GM21737 (cell line): ENCODE results near the gene STX8.

Source experiments
- ATAC-seq: cut with Tn5 transposase; IDR thresholded peaks from one replicate; pipeline ENCODE4 v1.9.1; 2021; ENCODE audit warnings: mild to moderate bottlenecking, moderate library complexity; ENCODE audit not compliant: unreplicated experiment

Gene STX8

DNA sequence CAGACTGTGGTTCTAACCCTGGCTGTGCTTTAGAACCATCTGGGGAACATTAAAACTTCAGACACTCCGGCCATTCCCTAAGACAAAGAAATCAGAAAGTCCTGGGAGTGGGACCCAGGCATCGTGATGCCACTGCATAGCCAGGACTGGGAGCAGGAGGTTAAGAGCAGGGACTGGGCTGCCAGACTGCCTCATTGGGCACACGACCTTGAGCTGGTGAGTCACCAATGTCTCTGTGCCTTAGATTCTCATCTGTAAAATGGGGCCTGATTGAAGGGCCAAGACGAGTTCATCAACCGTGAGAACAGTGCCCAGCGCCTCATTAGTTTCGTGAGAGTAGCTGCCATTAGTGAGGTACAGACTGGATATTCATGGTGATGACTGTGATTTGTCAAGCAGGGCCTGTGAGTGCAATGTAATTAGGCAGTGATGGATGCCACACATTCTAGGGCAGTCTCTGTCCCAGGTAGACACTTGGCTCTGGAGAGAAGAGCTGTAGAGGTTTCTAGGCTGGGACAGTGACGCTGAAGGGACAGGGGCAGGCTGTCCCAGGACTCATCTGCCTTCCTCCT is 357.5 kb downstream of the STX8 start:
- no peak for ATAC-seq

DNA sequence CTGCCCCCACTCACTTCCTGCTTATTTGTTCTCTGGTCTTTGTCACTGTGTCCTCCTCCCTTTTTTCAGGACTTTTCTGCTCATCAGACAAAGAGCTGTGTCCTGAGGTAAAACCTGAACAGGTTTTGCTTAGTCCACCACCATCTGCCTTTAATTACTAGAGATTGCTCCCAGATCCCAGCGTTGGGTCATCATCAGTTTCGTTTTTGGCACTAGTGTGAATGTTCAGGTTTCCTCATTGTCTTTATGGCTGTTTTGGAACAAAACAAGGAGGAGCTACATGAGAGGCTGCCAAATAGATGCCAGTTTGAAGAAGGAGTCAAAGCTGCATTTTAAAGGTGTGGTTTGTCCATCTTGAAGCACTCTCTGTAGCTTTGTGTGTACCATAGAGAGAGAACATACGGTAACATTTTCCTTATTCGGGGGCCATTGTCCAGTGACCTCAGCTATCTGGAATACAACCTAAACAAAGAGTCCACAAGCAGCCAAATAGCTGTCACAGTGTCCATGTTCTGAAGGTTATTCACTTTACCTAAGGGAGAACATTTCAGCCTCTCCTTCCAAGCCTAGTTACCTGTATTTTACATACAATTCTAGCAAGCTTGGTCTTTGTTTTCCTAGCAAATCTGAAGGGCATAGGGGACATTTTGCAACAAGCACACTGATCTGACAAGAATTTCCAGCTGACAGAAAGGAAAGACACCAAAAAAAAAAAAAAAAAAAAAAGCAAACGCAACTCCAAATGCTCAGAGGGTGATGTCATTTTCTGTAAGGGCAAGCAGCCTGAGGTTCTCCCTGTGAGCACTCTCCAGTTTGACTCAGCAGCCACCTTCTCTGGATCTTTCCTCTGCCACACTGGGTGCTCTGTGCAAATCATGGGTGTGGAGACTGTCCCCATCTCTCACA is 358.2 kb downstream of the STX8 start:
- no peak for ATAC-seq

DNA sequence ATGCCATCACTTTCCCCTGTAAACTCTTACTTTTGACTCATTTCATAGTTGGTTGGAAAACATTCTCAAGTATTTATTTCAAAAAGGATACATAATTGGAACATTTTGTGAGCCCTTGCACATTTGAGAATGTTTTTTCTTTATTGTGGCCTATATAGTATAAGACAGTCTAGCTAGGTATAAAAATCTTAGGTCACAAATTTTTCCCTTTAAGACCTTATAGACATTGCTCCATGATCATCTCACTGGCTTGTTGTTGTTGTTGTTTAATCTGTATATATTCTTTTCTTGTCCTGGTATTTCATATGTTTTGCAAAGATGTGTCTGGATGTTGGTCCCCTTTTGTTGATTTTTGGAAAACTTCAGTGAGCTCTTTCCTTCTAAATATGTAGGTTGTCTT is 360.2 kb downstream of the STX8 start:
- no peak for ATAC-seq

DNA sequence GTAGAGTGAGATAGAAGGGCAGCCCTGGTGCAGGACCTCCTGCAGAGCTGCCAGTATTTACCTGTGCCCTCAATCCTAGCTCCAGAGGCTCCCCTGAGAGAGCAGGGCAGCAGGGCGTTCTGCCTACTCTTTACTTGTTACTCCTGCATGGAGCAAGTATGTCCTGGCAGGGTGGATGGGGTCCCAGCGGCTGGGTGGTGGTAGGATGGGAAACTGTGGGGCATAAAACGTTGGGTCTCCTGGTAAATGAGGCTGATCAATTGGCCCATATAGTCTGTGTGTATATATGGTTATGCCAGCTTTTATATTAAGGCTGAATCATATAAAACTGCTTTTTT is 362.3 kb downstream of the STX8 start:
- no peak for ATAC-seq

DNA sequence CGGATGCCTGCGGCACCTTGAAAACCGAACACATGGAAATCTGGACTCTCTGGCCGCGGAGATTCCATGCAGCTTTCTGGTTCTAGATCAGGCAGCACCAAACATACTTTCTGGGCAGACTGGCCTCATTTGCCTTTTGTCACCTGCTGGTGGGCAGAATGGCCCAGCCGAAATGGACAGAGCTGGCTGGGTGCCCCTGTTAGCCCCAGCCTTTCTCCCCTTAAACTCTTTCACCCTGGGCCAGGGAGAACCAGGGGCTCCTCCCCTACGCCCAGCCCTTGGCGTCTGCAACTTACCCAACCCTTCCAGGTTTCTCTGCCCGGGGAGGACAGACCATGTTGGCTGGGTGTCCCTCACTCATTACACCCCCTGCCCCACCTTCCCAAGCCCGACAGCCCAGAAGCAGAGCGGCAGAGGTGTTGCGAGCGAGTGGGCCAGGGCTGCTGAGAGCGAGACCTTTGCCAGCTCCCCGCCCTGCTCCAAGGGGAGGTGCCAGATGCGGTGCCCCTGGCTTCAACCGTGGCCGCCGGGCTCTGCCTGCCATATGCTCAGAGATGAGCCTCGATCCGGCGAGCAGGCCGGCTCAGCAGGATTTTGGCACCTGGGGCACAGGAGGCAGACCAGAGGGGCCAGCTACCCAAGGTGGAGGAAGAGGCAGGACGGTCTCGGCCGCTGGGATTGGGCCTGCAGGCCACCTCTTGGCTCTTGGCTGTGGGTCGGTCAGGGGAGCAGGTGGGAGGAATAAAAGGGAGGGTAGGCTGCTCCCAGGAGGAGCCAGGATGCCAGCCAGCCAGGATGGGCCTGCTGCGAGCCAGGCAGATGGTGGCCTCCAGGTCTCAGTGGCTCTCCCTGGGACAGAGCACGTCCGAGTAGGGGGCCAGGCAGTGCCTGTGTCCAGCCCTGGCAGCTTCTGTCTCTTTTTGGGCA is 363.0 kb downstream of the STX8 start:
- no peak for ATAC-seq

DNA sequence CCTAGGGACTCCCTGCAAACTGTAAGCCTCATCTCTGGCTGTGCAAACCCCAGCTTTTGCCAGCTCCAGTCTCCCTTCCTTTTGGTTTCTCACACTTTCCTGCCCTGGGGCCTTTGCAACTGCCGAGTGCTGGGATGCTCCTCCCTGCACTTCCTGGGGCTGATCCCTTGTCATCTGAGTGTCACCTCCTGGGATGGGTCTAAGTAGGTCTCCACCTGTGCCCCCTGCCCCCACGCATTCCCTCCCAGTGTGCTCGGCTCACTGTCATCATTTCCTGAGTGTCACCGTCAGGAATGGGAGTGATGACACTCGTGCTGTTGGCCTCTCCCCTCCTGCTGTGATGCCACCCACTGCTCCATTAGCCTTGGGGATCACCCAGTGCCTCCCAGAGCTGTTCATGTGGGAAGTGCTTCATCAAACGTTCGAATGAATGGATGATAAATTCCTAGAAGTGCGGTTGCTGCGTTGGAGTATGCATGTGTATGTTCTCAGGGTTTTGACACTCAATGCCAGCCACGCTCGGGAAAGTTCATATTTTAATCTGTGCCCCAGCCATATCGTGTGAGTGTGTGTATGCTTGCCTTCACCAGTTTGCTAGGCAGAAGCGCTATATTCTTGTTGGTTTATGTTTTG is 364.4 kb downstream of the STX8 start:
- ATAC-seq: no peak

DNA sequence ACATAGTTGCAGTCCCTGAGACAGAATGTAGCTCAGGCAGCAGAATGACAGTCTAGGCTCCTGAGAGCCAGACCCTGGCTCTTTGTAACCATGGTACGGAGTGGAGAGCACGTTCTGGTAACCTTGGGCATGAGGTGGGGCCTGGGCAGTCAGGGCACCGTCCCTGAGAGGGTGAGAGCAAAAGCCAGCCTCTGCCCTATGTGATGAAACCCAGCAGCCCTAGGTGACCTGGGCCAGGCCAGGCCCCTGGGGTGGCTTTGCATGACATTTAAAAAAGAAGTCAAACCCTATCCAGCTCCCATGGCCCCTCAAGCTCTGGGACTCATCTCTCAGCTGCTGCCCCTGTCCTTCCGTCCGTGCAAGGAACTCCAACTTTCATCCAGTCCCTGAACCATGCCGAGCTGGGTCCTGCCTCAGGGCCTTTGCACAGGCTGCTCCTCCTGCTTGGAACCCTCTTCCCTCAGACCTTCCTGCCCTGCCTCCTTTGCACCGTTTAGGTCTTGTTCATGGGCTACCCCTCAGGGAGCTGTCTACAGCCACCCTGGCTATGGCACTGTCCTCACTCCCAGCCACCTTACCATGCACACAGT is 365.7 kb downstream of the STX8 start:
- no peak for ATAC-seq

DNA sequence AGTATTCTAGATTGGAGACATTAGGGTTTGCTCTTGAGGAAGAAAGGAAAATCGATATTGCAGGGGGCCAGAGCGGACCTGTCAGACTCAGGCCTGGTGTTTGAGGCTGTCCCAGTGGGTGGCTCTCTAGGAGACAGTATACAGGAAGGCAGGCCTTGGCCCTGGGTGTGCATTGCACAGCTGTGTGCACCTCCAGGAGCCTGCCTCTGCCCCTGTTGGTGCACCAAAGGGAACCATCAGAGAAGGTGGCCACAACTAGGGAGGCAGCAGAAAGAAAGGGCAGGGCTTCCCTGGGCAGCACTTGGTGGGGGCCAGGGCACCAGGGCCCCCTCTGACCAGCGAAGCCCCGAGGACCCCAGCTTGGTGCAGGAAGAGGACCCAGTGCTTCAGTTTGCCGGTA is 366.3 kb downstream of the STX8 start:
- no peak for ATAC-seq

DNA sequence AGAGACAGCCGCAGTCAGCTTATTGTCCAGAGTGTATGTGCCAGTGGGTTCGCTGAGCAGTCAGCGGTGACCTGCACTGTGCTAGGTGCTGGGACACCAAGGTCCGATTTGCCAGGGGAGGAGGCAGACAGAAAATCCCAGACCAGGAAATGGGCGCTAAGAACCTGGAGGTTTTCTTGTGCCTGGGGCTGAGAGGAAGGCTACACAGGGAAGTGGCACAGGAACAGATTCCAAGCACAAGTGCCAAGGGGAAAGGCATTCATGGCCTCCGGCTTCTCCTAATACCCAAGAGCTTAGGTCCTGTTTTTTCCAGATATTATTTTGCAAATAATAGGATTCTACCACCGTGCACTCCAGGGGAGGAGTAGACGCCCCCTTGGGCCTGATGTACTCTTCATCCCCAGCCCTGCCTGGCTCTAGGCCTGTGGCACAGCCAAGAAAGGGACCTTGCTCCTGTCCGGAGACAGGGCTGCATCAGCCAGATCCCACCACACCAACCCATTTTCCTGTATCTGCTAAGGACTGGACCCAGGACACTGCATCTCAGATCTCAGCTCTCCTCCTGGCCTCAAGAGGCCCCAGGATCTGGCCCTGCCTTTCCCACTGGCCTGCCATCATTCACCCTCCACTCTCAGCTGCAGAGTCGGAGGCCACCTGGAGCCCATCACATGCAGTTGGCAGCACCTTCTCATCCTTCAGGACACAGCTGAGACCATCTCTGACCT is 367.1 kb downstream of the STX8 start:
- ATAC-seq: no peak

DNA sequence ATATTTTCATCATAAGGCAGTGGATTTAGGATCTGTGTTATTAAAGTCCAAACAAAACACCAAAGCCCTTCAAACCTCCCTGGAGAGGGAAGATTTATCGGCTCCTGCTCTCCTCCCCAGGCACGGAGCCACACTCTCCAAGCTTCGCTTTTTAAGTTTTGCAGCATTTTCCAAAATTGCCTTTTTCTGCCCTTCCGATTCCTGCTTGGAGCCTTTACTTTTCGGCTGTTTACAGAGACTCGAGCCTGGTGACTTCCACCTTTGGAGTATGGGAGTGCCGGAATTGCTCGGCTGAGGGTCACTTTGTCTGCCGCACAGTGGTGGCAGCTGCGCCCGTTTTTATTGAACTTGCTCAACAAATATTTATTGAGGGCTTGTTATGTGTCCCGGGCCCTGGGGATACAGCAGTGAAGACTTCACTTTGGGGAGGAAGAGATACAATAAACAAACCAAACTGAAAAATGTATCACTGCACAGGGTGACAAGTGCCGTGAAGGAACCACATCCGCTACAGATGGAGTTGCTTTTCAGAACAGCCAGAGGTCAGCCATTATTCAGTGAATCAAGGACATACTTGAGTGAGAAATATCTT is 368.8 kb downstream of the STX8 start:
- no peak for ATAC-seq

DNA sequence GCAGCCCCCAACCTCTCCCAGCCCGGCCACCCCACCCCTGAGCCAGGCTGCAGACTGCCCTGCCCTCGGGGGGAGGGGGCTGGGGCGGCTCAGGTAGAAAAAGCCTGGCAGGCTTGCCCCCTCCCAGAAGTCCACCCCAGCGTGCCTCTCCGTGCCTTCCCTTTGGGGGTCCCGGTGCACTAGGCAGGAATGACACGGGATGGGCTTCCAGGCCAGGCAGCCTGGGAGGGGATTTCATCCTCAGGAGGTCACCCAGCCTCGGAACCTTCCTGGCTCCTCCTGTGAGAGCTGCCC is 369.3 kb downstream of the STX8 start:
- ATAC-seq: no peak

DNA sequence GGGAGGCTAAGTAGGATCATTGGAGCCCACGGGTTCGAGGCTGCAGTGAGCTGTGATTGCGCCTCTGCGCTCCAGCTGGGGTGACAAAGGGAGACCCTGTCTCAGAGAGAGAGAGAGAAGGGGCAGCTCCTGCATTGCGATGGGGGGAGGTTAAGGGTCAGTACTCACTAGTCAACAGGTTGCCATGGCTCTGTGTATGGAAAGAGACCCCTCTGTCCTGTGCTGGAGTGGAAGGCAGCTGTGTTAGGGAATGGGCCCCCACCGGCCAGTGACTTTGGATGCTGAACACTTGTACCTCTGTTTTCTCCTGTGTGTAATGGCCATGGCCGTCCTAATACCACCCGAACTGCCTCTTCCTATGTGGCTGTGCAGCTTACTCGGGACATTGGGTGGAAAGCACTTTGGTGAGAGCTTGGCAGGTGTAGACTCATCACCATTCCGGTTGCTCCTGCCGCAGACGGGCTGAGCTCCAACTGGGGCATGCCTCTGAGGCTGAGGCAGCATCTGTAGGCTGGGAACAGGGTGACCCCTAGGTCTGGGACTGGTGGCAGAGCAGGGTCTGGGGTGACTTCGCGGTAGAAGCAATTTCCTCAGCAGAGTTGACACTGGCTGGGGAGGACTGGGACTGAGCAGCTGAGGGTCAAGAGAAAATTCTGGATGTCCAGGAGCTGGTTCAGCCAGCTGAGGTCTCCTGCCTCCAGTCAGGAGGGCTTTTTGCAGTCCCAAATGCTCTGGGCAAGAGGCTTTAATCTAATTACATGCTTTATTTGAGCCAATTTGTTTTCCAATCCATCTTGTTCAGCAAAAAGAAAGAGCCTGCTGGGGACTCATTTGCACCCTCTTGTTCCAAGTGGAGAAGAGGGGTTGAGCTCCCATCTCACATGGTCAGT is 369.9 kb downstream of the STX8 start:
- no peak for ATAC-seq

DNA sequence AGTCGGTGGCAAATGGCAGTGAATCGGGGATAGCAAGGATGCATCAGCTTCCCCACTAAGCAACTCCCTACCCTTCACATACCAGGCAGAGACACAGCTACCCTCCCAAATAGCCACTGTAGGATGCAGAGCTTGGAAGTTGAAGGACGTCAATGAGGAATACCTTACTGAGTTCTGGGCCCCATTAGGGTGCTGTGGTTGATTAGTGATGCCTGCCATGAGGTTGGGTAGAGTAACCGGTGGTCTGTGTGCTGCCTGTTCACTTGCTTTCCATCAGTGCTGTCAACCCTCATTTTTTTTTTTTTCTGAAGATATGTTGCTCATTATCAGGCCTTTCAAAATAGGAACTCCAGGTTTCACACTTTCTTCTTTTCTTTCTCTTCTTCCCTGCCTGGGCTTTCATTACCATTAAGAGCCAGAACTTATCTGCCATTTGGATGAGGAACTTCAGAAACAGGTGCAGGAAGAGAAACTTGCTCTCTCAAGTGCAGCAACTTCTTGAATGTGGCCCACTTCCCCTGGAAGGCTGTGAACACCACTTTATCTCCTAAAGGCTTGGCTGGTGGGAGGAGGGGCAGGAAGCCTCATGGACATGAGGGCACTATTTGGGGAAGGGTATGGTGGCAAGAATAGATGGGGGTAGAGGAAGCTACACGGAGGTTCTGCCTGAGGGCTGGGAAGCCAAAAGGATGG is 370.8 kb downstream of the STX8 start:
- no peak for ATAC-seq

DNA sequence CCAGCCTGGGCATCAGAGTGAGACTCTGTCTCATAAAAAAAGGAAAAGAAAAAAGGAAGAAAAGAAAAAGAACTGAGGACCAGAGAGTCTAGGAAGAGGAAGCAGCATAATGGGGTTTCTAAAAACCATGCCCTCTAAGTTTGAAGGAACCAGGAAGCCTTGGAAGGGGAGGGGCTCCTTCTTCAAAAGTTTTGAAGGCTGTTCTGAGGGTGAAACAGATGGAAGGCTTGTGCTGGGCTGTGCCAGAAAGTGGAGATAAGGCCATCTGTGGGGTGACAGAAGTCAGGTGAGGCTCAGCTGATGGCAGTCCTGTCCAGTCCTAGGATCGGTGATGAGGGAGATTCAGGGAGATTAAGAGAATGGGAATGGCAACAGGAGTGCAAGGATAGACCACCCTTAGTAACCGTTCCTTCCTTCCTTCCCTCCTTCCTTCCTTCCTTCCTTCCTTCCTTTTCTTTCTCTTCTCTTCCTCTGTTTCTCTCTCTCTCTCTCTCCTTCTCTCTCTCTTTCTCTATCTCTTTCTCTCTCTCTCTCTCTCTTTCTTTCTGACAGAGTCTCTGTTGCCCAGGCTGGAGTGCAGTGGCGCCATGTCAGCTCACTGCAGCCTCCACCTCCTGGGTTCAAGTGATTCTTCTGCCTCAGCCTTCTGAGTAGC is 371.7 kb downstream of the STX8 start:
- no peak for ATAC-seq

DNA sequence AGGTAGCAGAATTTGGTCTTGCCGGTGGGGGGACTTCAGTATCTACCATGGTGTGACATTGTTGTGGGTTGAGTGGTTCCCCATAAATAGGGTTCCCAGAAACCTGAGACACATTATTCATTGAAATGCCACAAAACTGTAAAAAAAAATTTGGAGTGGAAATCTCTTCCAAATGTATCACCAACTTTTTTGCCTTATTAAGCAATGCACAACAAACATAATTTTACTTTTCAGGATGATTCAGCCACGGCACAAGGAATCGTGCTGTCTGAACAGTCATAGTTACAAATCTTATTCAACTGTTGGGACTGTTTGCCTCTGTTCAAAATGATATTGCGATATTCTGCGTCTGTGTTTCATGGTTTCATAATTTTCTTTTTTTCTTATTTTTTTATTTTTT is 373.1 kb downstream of the STX8 start:
- no peak for ATAC-seq

DNA sequence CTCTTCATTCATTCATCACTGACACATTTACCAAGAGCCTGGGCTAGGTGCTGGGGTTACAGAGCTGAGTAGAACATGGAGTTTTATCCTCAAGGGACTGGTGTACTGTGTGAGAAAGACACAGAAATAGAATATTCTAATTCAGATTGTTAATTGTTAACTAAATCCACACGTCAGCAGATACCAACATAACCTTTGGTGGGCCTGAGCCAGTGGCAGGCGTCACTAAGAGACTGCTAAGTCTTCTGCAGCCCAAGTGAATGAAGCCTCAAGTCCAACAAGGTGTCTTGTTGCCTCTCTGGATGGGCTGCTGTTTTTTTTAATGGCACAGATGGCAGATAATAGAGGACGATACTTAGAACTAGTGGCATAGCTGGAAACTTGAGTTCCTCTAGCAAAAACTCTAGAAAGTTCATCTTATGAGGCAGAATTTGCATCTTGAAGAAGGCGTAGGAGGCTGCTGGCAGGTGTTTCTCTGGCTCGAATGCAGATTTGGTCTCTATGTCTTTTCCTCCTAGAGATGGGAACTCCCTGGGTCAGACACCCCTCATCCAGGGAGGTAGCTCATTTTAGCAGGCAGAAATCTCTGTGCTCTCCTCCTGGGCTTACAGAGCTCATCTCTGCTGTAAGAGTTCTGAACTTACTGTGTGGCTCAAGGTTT is 374.8 kb downstream of the STX8 start:
- peak; percentile 65 for ATAC-seq
